HFF-Myc (cell line): ENCODE results near the gene KNSTRN.
A peak's percentile ranks its signal among the peaks of the same experiment; 100 is the strongest.

Experiments
- DNase-seq: peaks from one replicate; pipeline ENCODE4 v3.0.0-alpha.2; 2011; ENCODE audit warnings: low read depth; ENCODE audit errors: extremely low read depth
- H3K4me3 ChIP-seq: replicated peaks from 2 replicates; pipeline ENCODE4 v1.5.1; 2011; ENCODE audit warnings: low read depth, mild to moderate bottlenecking, control low read depth, low read length
- CTCF ChIP-seq: IDR thresholded peaks from 2 replicates; pipeline ENCODE4 v1.5.1; 2012; ENCODE audit warnings: mild to moderate bottlenecking, low read depth, low read length, control low read depth; ENCODE audit errors: missing control alignments

KNSTRN gene

GRCh38 chr15:40441565-40442531 is 59.3 kb downstream of the KNSTRN start:
- TF ChIP-seq CTCF = no peak
- no peak for DNase-seq

GRCh38 chr15:40443255-40443654 is 60.7 kb downstream of the KNSTRN start:
- no peak for TF ChIP-seq CTCF
- H3K4me3 ChIP-seq = no peak overlapping the region
- no peak for DNase-seq

More at GRCh38 chr15:40441565-40442531, 59.3 kb downstream of the KNSTRN start:
- H3K4me3 ChIP-seq = peak overlapping the region; percentile 61

GRCh38 chr15:40443846-40444245 is 61.3 kb downstream of the KNSTRN start:
- no peak for TF ChIP-seq CTCF
- no peak overlapping the region for H3K4me3 ChIP-seq
- DNase-seq = no peak
